ENCODE data around the gene EIPR1. TPM values are rescaled to one million over a fixed set of nuclear protein-coding genes. Genes with fewer than 3 reads are reported as not detected.

Gene EIPR1
- total and polyA plus RNA-seq, 2 donors (not counting 3 experiments of a cell fraction or from before 2014, with no cell fraction given), result 30.8 to 57.3 TPM

GRCh38 chr2:3291750-3292149, 85.9 kb downstream of the EIPR1 start:
- Histone ChIP-seq H3K9me3 (replicated peaks; ENCODE audit: control insufficient read depth, insufficient read depth, low read length) (no peaks in the 10 kb centered on the region), H3K9me1 (replicated peaks; ENCODE audit: control insufficient read depth, extremely low read depth, insufficient read depth, low read length) (no peaks in the 10 kb centered on the region), H3K4me1 (ENCODE audit: control insufficient read depth, extremely low read depth, insufficient read depth, low read length) (no peaks in the 10 kb centered on the region), H2AFZ (ENCODE audit: low read depth, low read length) (no peak overlapping the region), H3K79me2 (ENCODE audit: control insufficient read depth, insufficient read depth, low read length) (no peaks in the 10 kb centered on the region), H3K27me3 (ENCODE audit: control insufficient read depth in 2 of 2, insufficient read depth in 2 of 2, low read length in 2 of 2) (no peaks in the 10 kb centered on the region), H4K20me1 (replicated peaks; ENCODE audit: control insufficient read depth, extremely low read depth, insufficient read depth, low read length) (no peaks in the 10 kb centered on the region), H3K9ac (replicated peaks; ENCODE audit: extremely low read depth, insufficient read depth, low read length) (no peak overlapping the region), H3K36me3 (ENCODE audit: control insufficient read depth in 2 of 2, extremely low read depth in 1 of 2, insufficient read depth in 2 of 2, low read length in 2 of 2) (no peaks in the 10 kb centered on the region), H3K27ac (ENCODE audit: insufficient read depth, low read depth, low read length) (no peak overlapping the region), H3K4me3 (replicated peaks in 1 of 3; ENCODE audit: insufficient read depth in 1 of 3, low read depth in 1 of 3, low read length in 3 of 3) (no peak overlapping the region), H3K4me2 (ENCODE audit: insufficient read depth, low read length) (no peak overlapping the region)
- DNase-seq (ENCODE audit: low read depth, low spot score) (no peak), FAIRE-seq (no peak)
- TF ChIP-seq MYC (IDR thresholded peaks at IDR 0.05; ENCODE audit: low read depth, low read length), result no peak
- no peak for TF ChIP-seq GATA2 (IDR thresholded peaks at IDR 0.05; ENCODE audit: insufficient read depth, insufficient read length, low read depth, low read length)
- TF ChIP-seq JUN (IDR thresholded peaks at IDR 0.05; ENCODE audit: borderline replicate concordance, insufficient read depth, insufficient read length, low read depth), result no peak
- no peak for TF ChIP-seq MAX (IDR thresholded peaks at IDR 0.05; ENCODE audit: insufficient read depth, insufficient read length)
- TF ChIP-seq FOS (IDR thresholded peaks at IDR 0.05; ENCODE audit: borderline replicate concordance, insufficient read depth, low read length), result no peak
- TF ChIP-seq EZH2 (IDR thresholded peaks at IDR 0.05; ENCODE audit: borderline replicate concordance, low read depth, low read length, severe bottlenecking), result no peak
- TF ChIP-seq POLR2AphosphoS5 (IDR thresholded peaks at IDR 0.05; ENCODE audit: insufficient read depth, low read depth, low read length), result no peak
- TF ChIP-seq CTCF (IDR thresholded peaks at IDR 0.05; ENCODE audit: extremely low read depth in 1 of 2, insufficient read depth in 1 of 2, low read depth in 1 of 2, low read length in 2 of 2), result no peak
- no peak for TF ChIP-seq POLR2A (IDR thresholded peaks at IDR 0.05; ENCODE audit: low read depth, low read length)
- dilution Hi-C loops (cut with MboI; ENCODE audit: extremely low pct_ligation_motif_present, low sequenced_read_pairs) (no loop called here), intact Hi-C loops (cut with micrococcal nuclease) (no loop called here)
- no TSS peak for BruUV-seq (replicated peaks)
- ChIA-PET CTCF (no interaction called here), POLR2A (no interaction called here)
